Mucosa of stomach (tissue), 1 donor: ENCODE results near the gene PRM3.

Source experiments
- H3K27me3 ChIP-seq: one replicate; pipeline ENCODE4 v1.7.0; 2013; ENCODE audit warnings: mild to moderate bottlenecking, low read length; ENCODE audit not compliant: control insufficient read depth, insufficient read depth
- H3K36me3 ChIP-seq: one replicate; pipeline ENCODE4 v1.7.0; 2013; ENCODE audit warnings: low read length; ENCODE audit not compliant: control insufficient read depth, insufficient read depth
- H3K4me1 ChIP-seq: one replicate; pipeline ENCODE4 v1.7.0; 2013; ENCODE audit warnings: mild to moderate bottlenecking, low read length; ENCODE audit not compliant: control insufficient read depth, insufficient read depth
- H3K4me3 ChIP-seq: one replicate; pipeline ENCODE4 v1.7.0; 2013; ENCODE audit warnings: low read length
- H3K9ac ChIP-seq: one replicate; pipeline ENCODE4 v1.7.0; 2013; ENCODE audit warnings: mild to moderate bottlenecking, low read length, moderate library complexity
- H3K9me3 ChIP-seq: one replicate; pipeline ENCODE4 v1.7.0; 2013; ENCODE audit warnings: mild to moderate bottlenecking, low read length, moderate library complexity; ENCODE audit not compliant: control insufficient read depth
- donor health status: Pancreatic carcinoma.

The PRM3 gene

DNA sequence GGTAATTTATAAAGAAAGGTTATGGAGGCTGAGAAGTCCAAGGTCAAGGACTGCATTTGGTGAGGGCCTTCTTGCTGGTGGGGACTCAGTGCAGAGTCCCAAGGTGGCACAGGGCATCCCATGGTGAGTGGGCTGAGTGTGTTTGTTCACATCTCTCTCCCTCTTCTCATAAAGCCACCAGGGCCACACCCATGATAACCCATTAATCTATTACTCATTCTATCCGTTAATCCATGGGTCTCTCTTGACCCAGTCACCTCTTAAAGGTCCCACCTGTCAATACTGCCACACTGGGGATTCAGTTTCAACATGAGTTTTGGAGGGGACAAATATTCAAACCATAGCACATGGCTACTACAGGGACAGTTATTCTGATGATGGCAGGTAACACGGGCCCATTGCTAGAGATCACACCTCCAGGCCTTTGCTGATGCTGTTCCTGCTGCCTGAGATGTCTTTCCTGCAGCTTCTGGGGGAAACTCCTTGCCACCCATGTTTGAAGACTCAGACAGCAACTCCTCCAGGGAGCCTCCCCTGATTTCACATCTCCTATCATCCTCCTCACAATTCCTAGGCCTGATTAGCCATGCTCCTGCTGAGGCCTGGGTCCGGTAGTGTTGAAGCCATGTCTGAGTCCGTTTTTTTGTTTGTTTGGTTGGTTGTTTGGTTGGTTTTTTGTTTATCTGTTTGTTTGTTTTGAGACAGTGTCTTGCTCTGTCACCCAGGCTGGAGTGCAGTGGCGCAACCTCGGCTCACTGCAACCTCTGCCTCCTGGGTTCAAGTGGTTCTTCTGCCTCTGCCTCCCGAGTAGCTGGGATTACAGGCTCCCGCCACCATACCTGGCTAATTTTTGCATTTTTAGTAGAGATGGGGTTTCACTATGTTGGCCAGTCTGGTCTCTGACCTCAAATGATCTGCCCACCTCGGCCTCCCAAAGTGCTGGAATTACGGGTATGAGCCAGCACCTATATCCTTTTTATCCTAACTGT lies 33.5 kb downstream of the PRM3 start:
- no peaks in the 10 kb centered on the region for H3K27me3 ChIP-seq
- peaks cover 4% of the 10 kb centered on the region for H3K4me1 ChIP-seq
- no peak overlapping the region for H3K4me3 ChIP-seq
- H3K9me3 ChIP-seq: no peaks in the 10 kb centered on the region
- no peaks in the 10 kb centered on the region for H3K36me3 ChIP-seq
- no peak overlapping the region for H3K9ac ChIP-seq

DNA sequence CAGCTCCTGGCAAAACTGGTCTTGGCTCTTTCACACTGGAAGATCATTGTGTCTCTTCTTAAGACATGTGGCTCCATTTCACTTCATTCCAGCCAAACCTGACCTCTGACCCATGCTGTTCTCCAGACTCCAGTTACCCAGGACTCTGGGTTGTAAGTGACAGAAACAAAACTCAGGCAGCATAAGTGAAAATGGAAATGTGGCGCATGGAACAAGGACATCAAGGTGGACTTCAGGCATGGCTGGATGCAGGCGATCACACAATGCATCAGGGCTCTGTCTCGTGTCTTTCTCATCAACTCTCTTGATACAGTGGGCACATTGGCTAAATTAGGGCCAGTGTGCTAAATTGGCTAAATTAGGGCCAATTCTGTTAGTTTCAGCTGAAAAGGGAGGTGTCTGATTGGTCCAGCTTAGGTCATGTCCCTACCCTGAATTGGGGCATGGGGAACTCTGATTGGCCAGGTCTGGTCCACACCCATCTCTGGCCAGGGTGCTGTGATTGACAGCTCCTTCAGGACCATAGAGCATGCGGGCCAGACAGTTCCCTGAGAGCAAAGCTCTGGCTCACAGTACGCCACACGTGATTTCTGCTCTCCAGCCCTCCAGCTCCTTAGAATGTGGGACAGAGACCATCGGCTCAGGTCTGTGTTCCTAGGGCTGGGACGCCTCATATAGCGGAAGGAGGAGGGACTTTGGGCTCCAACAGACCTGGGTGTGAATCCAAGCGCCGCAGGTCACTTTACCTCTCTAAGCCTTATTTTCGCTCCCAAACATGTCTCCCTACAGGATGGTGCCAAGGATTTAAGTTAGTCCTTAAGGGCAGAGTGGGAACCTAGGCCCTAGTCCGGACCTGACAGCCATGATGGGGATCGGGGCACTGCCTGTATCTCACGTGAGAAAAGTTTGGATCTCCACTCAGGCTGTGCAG lies 34.9 kb downstream of the PRM3 start:
- no peak overlapping the region for H3K4me3 ChIP-seq
- no peaks in the 10 kb centered on the region for H3K36me3 ChIP-seq
- no peaks in the 10 kb centered on the region for H3K9me3 ChIP-seq
- H3K27me3 ChIP-seq: no peaks in the 10 kb centered on the region
- no peak overlapping the region for H3K9ac ChIP-seq
- peaks cover 4% of the 10 kb centered on the region for H3K4me1 ChIP-seq

DNA sequence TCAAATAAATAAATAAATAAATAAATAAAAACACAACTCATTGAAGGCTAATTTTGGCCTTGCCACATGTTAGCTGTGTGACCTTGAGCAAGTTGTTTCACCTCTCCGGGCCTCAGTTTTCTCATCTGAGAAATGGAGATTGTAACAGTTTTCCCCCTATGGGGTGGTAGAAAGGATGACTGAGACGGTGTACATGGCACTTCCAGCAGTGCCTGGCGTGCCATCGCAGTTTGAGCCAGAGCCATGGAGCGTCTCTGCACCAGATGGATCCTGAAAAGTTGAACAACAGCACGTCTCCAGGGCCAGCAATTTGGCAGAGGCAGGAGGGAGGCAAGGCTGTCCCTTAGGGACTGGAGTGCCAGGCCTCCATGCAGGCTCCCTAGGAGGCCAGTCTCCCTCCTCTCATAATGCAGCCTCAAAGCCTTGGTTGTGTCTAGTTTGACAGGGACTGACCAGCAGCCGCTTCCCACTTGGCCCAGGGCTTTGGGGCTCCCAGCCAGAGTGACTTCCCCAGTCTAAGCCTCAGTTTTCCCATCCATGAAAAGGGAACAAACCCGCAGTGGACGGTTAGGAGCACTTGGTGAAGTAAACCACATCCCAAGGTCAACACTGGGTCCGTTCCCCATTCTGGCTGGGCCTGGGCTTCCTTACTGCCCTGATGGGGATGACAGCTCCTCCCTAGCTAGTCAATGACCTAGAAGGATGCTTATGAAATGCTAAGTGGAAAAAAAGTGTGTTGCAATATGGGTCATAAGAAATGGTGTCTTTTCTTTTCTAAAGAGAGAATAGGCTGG lies 36.8 kb downstream of the PRM3 start:
- Histone ChIP-seq H3K4me3 (no peak overlapping the region), H3K9ac (no peak overlapping the region), H3K36me3 (no peaks in the 10 kb centered on the region), H3K27me3 (no peaks in the 10 kb centered on the region), H3K9me3 (no peaks in the 10 kb centered on the region), H3K4me1 (peaks cover 12% of the 10 kb centered on the region)

DNA sequence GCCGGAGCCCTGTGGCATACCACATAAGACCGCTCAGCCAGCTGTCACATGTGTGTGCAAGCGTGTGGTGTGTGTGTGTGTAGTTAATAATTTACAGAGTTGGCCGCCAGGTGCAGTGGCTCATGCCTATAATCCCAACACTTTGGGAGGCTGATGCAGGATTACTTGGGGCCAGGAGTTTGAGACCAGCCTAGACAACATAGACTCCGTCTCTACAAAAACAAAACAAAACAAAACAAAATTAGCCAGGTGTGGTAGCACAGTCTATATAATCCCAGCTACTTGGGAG lies 37.8 kb downstream of the PRM3 start:
- no peaks in the 10 kb centered on the region for H3K36me3 ChIP-seq
- H3K27me3 ChIP-seq: no peaks in the 10 kb centered on the region
- no peak overlapping the region for H3K9ac ChIP-seq
- no peaks in the 10 kb centered on the region for H3K9me3 ChIP-seq
- peaks cover 10% of the 10 kb centered on the region for H3K4me1 ChIP-seq
- no peak overlapping the region for H3K4me3 ChIP-seq

DNA sequence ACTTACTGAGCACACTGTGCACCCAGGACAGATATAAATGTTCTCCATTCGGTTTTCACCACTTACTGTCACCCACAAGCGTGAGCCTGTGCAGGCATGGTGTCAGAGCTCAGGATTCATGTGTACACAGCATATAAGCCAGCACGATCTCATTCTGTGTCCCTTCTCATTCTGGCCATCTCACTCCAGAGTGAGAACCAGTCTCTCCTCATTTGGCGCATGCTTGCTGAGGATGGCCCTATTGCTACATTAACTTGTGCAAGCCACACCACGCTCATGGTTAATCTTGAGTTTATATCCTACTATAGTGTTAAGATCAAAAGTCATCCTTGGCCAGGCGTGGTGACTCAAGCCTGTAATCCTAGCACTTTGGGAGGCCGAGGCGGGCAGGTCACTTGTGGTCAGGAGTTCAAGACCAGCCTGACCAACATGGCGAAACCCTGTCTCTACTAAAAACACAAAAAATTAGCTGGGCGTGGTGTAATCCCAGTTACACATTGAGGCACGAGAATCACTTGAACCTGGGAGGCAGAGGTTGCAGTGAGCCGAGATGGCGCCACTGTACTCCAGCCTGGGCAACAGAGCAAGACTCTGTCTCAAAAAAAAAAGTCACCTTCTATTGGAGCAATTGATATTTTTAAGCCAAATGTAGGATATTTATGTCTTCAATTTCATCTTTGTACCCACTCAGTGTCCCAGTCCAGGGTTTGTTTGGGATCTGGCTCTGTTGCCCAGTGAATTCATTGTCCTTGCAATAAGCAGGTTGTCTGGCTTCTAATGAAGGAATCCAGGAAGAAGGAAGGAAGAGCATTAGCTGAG lies 38.3 kb downstream of the PRM3 start:
- H3K9me3 ChIP-seq: no peaks in the 10 kb centered on the region
- no peak overlapping the region for H3K9ac ChIP-seq
- peaks cover 8% of the 10 kb centered on the region for H3K4me1 ChIP-seq
- H3K36me3 ChIP-seq: no peaks in the 10 kb centered on the region
- no peaks in the 10 kb centered on the region for H3K27me3 ChIP-seq
- H3K4me3 ChIP-seq: no peak overlapping the region

DNA sequence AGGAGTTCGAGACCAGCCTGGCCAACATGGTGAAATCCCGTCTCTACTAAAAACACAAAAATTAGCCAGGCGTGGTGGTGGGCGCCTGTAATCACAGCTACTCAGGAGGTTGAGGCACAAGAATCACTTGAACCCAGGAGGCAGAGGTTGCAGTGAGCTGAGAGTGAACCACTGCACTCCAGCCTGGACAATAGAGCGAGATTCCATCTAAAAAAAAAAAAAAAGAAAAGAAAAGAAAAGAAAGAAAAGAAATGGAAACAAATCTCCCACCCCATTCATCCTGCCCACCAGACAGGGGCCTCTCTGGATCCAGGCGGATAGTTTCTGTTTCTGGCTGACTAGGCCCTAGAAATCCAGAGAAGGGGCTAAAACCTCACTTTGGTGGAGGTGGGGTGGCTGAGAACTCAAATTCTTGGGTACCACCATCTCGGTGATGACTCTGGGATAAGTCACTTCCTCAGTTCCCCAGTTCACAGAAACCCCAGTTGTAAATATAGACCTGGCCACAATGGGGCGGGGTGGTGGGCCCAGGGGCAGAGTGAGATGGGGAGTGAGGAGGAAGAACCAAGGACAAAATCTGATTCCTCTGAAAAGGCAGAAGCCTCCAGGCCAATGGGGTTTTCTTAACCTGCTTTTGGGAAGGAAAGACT lies 39.6 kb downstream of the PRM3 start:
- Histone ChIP-seq H3K36me3 (no peaks in the 10 kb centered on the region), H3K27me3 (no peaks in the 10 kb centered on the region), H3K9ac (no peak overlapping the region), H3K9me3 (no peaks in the 10 kb centered on the region), H3K4me1 (peaks cover 8% of the 10 kb centered on the region), H3K4me3 (no peak overlapping the region)

DNA sequence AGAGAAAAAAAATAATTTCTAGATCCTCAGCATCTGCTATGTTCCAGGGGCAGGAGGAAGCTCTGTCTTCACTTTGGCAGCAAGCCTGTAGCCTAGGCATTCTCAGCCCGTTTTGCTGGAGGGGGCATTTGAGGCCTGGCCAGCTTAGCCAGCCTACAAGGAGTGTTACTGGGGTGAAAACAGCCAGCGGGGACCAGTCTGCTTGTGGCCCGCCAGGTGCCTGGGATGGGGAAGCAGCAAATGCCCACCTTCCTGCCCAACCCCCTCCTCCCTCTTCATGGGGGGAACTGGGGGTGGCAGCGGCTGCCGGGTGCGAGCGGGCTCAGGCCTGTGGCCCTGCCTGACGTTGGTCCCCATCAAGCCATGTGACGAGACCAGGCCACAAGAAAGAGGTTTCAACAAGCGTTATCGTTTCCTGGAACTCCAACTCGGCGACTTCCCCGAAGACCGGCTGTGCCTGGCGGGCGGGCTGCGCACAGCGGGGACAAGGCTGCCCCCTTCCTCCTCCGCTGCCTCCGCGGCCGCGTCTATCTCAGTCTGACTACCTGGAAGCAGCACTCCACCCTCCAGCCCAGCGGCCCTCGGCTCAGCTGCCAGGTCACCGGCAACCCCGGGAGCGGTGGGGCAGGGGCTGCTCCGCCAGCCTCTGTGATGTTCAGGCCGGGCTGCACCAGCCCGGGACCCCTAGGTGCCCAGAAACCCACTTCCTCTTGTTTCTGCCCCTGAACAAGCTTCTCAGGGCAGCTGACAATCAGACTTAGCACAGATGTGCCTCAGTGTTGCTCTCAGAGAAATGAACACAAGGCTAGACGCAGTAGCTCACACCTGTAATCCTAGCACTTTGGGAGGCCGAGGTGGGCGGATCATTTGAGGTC lies 40.3 kb downstream of the PRM3 start:
- Histone ChIP-seq H3K4me1 (peaks cover 8% of the 10 kb centered on the region), H3K4me3 (no peak overlapping the region), H3K36me3 (no peaks in the 10 kb centered on the region), H3K9me3 (no peaks in the 10 kb centered on the region), H3K9ac (no peak overlapping the region), H3K27me3 (no peaks in the 10 kb centered on the region)

DNA sequence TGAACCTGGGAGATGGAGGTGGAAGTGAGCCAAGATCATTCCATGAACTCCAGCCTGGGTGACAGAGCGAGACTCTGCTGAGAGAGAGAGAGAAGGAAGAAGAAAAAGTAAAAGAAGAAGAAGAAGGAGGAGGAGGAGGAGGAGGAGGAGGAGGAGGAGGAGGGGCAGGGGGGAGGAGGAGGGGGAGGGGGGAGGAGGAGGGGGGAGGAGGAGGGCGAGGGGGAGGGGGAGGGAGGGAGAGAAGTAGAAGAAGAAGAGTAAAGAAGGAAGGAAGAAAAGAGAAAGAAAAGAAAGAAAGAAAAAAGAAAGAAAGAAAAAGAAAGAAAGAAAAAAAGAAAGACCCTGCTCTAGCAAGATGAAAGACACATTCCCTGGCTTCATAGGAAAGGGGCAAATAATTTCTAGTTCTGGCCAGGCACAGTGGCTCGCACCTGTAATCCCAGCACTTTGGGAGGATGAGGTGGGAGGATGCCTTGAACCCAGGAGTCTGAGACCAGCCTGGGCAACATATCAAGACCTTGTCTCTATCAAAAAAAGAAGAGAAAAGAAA lies 41.1 kb downstream of the PRM3 start:
- H3K4me3 ChIP-seq: no peak overlapping the region
- H3K9me3 ChIP-seq: no peaks in the 10 kb centered on the region
- H3K4me1 ChIP-seq: peaks cover 8% of the 10 kb centered on the region
- H3K36me3 ChIP-seq: no peaks in the 10 kb centered on the region
- no peaks in the 10 kb centered on the region for H3K27me3 ChIP-seq
- no peak overlapping the region for H3K9ac ChIP-seq

DNA sequence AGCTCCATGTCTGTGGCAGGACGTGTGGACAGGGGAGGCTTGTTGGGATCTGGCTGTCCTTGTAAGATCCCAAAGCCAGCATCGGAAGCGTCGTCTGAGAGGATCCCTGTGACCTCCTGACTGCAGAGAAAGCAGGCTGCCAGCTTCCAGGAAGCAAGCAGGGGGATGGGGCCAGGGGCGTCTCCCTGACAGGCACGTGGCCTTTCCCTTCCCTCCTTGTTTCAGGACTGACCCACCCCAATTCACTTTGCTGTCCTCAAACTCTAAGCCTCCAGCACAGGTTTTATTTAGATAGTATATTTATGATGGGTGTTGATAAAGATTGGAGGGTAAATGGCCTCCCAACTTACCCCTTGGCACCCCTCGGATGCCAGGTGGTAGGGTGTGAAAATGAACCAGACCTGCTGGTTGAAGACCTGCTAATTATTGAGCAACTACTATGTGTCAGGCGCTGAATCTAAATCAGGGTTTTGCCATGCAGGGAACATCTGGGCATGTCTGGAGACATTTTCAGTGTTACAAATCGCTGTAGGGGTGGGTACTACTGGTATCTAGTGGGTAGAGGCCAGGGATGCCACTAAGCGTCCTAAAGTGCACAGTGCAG lies 42.0 kb downstream of the PRM3 start:
- no peak overlapping the region for H3K9ac ChIP-seq
- no peaks in the 10 kb centered on the region for H3K27me3 ChIP-seq
- no peaks in the 10 kb centered on the region for H3K36me3 ChIP-seq
- no peak overlapping the region for H3K4me3 ChIP-seq
- H3K9me3 ChIP-seq: no peaks in the 10 kb centered on the region
- H3K4me1 ChIP-seq: peaks cover 8% of the 10 kb centered on the region

DNA sequence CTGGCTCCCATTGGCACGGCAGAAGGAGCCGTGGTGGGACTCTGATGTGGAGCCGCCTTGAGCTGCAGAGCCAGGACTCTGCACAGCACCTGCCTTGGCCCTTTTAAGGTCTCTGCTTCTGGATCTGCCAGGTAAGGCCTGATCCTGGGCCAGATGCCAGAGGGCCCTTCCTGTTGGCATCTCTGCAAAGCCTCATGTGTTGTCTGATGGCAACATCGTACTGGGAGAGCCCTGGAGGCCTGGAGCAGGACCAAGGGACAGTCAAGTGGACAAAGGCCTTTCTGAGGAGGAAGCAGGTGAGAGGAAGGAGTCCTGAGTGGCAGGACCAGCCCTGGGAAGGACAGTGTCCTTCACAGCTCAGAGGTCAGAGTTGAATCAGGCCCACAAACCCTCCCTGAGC lies 43.5 kb downstream of the PRM3 start:
- no peaks in the 10 kb centered on the region for H3K36me3 ChIP-seq
- no peak overlapping the region for H3K4me3 ChIP-seq
- H3K27me3 ChIP-seq: no peaks in the 10 kb centered on the region
- H3K9me3 ChIP-seq: no peaks in the 10 kb centered on the region
- peaks cover 8% of the 10 kb centered on the region for H3K4me1 ChIP-seq
- no peak overlapping the region for H3K9ac ChIP-seq
